ENCODE data around the gene PDIA6. TPM values are rescaled to one million over a fixed set of nuclear protein-coding genes. Genes with fewer than 3 reads are reported as not detected.
A peak's percentile ranks its signal among the peaks of the same experiment; 100 is the strongest.

Gene PDIA6
- total and polyA plus RNA-seq, 2 donors from 2014 or later: 190 to 225 TPM

DNA sequence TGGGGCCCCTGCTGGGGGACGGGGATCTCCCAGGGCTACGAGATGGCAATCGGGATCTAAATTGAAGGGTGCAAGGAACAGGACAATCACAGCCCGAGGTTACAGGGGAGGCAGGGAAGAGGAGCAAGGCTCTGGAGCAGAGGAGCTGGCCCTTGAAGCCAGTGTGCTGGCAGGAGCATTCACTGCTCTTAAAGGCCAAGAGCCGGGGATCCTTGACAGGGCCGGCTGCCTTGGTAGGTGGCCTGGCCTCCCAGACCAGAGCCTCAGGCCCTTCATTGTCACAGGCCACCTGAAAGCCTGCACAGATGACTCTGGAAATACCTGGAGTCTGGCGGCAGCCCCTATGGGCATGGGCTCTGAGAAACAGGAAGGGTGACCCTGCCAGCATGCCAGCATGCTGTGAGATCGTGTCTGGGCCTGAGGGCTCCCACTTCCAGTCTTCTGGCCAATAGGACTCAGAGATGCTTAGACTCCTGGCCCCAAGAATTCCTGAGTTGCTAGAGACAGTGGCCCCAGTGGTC is 38.7 kb downstream of the PDIA6 start:
- H3K9me3 ChIP-seq (ENCODE audit: control insufficient read depth in 2 of 3, insufficient read depth in 1 of 3, low read length in 3 of 3): no peaks in the 10 kb centered on the region
- no peak overlapping the region for H3K4me3 ChIP-seq (ENCODE audit: low read length in 3 of 3)
- H3K9ac ChIP-seq (ENCODE audit: low read length in 3 of 3): no peak overlapping the region
- no peaks in the 10 kb centered on the region for H3K4me1 ChIP-seq (ENCODE audit: control insufficient read depth in 2 of 3, insufficient read depth in 2 of 3, low read depth in 1 of 3, low read length in 3 of 3)
- no peaks in the 10 kb centered on the region for H3K36me3 ChIP-seq (ENCODE audit: control insufficient read depth in 2 of 3, insufficient read depth in 3 of 3, low read length in 3 of 3)
- no peak overlapping the region for H3K27ac ChIP-seq (ENCODE audit: low read depth in 2 of 2, low read length in 2 of 2)
- DNase-seq: no peak
- intact Hi-C loops (cut with DNase I): no loop called here
- no peak for TF ChIP-seq CTCF (IDR thresholded peaks at IDR 0.05; ENCODE audit: borderline replicate concordance, extremely low read depth, insufficient read depth)
- no peak for FAIRE-seq
- no peaks in the 10 kb centered on the region for H3K27me3 ChIP-seq (ENCODE audit: control insufficient read depth, insufficient read depth, low read length)

GRCh38 chr2:10772868-10773215 is 39.7 kb downstream of the PDIA6 start:
- Histone ChIP-seq H3K36me3 (ENCODE audit: control insufficient read depth in 2 of 3, insufficient read depth in 3 of 3, low read length in 3 of 3) (no peaks in the 10 kb centered on the region), H3K27me3 (ENCODE audit: control insufficient read depth, insufficient read depth, low read length) (no peaks in the 10 kb centered on the region), H3K9me3 (ENCODE audit: control insufficient read depth in 2 of 3, insufficient read depth in 1 of 3, low read length in 3 of 3) (no peaks in the 10 kb centered on the region), H3K4me3 (ENCODE audit: low read length in 3 of 3) (no peak overlapping the region), H3K9ac (ENCODE audit: low read length in 3 of 3) (no peak overlapping the region), H3K4me1 (ENCODE audit: control insufficient read depth in 2 of 3, insufficient read depth in 2 of 3, low read depth in 1 of 3, low read length in 3 of 3) (no peaks in the 10 kb centered on the region), H3K27ac (ENCODE audit: low read depth in 2 of 2, low read length in 2 of 2) (no peak overlapping the region)
- intact Hi-C loops (cut with DNase I): no loop called here
- DNase-seq (peak in 1 of 5 donors; percentile 54), FAIRE-seq (no peak)
- TF ChIP-seq CTCF (IDR thresholded peaks at IDR 0.05; ENCODE audit: borderline replicate concordance, extremely low read depth, insufficient read depth): no peak

DNA sequence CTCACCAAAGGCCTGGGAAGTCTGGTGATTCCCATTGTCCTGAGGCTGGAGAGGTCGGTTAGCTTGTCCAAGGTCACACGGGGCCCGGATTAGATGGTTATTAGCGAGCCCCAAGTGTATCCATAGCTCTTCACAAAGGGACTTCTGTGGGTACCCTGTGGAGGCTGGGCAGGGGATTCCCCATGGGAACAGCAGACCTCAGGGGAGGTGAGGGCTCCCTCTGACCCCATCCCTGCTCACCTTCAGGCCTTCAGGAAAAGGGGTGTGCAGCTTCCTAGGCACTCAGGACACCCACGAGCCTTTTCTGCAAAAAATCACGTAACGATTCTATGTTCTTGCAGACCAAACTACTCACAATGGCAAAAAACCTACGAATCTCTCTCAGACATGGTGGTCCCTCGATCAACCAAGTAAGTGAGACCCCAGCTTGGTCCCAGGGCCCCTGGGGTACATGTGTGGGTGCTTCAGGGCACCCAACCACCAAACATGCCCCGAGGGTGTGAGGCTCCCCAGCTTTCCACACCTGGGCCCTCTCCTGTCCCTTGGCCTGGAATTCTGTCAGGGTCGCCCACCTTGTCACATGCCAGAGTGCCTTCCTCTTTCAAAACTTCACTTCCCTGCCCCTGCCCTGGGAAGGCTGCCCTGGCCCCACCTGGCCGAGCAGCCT is 40.3 kb downstream of the PDIA6 start:
- H3K9ac ChIP-seq (ENCODE audit: low read length in 3 of 3): no peak overlapping the region
- H3K27ac ChIP-seq (ENCODE audit: low read depth in 2 of 2, low read length in 2 of 2): no peak overlapping the region
- FAIRE-seq (no peak), DNase-seq (peak in 1 of 5 donors; percentile 43)
- H3K27me3 ChIP-seq (ENCODE audit: control insufficient read depth, insufficient read depth, low read length): no peaks in the 10 kb centered on the region
- no peaks in the 10 kb centered on the region for H3K4me1 ChIP-seq (ENCODE audit: control insufficient read depth in 2 of 3, insufficient read depth in 2 of 3, low read depth in 1 of 3, low read length in 3 of 3)
- no peaks in the 10 kb centered on the region for H3K9me3 ChIP-seq (ENCODE audit: control insufficient read depth in 2 of 3, insufficient read depth in 1 of 3, low read length in 3 of 3)
- H3K36me3 ChIP-seq (ENCODE audit: control insufficient read depth in 2 of 3, insufficient read depth in 3 of 3, low read length in 3 of 3): no peaks in the 10 kb centered on the region
- intact Hi-C loops (cut with DNase I): no loop called here
- no peak overlapping the region for H3K4me3 ChIP-seq (ENCODE audit: low read length in 3 of 3)
- no peak for TF ChIP-seq CTCF (IDR thresholded peaks at IDR 0.05; ENCODE audit: borderline replicate concordance, extremely low read depth, insufficient read depth)

DNA sequence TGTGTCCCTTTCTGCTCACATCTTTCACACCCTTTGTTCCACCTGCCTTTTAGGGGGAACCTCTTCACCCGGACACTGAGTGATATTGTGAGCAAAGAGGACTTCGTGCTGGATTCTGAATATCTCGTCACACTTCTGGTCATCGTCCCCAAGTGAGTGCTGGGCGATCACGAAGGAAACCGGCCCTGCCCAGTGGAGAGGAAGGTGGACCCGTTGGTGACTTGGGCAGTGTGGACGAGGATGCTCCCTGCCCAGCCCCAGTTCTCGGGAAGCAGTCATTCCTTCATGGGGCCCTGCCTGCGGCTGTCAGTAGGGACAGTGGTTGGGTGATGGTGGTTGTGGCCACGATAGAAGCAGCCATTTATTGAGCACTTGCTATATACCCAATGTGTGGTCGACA is 40.8 kb downstream of the PDIA6 start:
- no peak overlapping the region for H3K9ac ChIP-seq (ENCODE audit: low read length in 3 of 3)
- H3K36me3 ChIP-seq (ENCODE audit: control insufficient read depth in 2 of 3, insufficient read depth in 3 of 3, low read length in 3 of 3): no peaks in the 10 kb centered on the region
- DNase-seq: no peak
- no peaks in the 10 kb centered on the region for H3K9me3 ChIP-seq (ENCODE audit: control insufficient read depth in 2 of 3, insufficient read depth in 1 of 3, low read length in 3 of 3)
- no peak for FAIRE-seq
- no peak for TF ChIP-seq CTCF (IDR thresholded peaks at IDR 0.05; ENCODE audit: borderline replicate concordance, extremely low read depth, insufficient read depth)
- no peaks in the 10 kb centered on the region for H3K27me3 ChIP-seq (ENCODE audit: control insufficient read depth, insufficient read depth, low read length)
- H3K27ac ChIP-seq (ENCODE audit: low read depth in 2 of 2, low read length in 2 of 2): no peak overlapping the region
- H3K4me3 ChIP-seq (ENCODE audit: low read length in 3 of 3): no peak overlapping the region
- intact Hi-C loops (cut with DNase I): no loop called here
- no peaks in the 10 kb centered on the region for H3K4me1 ChIP-seq (ENCODE audit: control insufficient read depth in 2 of 3, insufficient read depth in 2 of 3, low read depth in 1 of 3, low read length in 3 of 3)
